PC-9 (cell line): ENCODE measurements around the gene RFPL3.

Source experiments
- CTCF ChIP-seq: fragments of 200-600 bp; sonication (generic); conservative IDR thresholded peaks from 2 replicates; pipeline ENCODE4 v1.6.1; 2017; ENCODE audit warnings: mixed run types, antibody characterized with exemption, mild to moderate bottlenecking, moderate library complexity
- EZH2 ChIP-seq: fragments of 200-600 bp; sonication (generic); IDR thresholded peaks from 2 replicates; pipeline ENCODE4 v1.8.0; 2017; ENCODE audit warnings: antibody characterized with exemption, low read depth

GRCh38 chr22:32318361-32318760 is 39.3 kb upstream of the RFPL3 start:
- TF ChIP-seq CTCF (no peak), EZH2 (no peak)
